ENCODE data around the gene PLTP.
A peak's percentile ranks its signal among the peaks of the same experiment; 100 is the strongest.
"Not testable (repeated sequence)": the region's sequence is repeated elsewhere in the genome, so short reads cannot be mapped to it uniquely, and the experiment has no call there.

Gene PLTP

DNA sequence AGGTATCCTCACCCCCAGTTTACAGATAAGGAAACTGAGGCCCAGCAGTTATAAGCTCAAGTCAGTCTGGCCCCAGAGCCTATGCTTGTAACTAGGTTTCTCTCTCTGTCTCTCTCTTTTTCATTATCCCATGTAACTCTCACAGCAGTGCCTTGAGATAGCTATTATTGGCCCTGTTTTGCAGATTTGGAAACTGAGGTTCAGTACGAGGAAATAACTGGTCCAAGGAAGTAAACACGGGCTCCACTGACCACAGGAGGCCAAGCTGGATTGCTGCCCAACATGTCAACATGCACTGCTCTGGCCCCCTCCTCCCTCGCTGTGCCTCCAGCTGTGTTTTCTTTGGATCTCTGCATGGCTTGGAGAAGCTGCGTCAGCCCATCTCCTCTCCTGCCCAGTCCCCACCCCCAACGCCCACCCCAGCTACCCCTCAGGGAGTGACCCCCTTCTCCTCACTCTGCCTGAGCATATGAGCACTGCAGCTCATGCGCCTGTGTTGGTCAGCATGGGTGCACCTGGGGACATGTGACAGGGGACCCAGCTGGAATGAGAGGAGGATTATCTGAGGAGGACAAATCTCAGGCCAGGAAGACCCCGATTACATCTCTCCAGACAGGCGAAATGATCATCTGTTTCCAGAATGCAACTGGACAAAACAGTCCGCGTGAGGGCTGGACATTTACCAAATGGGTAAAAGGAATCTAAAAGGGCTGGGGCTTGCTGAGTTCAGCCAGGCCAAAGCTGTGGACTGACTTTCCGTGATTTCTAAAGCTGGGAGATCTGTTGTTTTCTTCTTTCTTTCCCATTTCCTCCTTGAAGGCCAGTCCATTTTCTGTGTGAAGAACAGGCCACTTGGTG, 7.8 kb upstream of the PLTP start:
- DNase-seq: no peak

DNA sequence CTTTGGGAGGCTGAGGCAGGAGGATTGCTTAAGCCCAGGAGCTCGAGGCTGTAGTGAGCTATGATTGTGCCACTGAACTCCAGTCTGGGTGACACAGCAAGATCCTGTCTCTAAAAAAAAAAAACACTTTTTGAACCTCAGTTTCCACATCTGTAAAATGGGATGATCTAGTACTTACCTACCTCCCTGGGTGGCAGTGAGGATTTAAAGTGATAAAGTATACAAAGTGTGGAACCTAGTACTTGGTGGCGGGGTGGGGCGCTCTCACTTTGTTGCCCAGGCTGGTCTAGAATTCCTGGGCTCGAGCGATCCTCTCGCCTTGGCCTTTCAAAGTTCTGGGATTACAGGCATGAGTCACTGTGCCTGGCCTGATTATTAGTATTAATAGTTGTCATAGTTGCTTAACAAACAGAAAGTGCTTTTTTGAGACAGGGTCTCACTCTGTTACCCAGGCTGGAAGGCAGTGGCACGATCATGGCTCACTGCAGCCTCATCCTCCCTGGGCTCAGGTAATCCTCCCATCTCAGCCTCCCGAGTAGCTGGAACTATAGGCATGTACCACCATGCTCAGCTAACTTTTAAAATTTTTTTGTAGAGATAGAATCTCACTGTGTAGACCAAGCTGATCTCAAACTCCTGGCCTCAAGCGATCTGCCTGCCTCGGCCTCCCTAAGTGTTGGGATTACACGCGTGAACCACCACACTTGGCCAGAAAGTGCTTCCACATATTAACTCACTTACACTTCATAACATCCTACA, 7.0 kb upstream of the PLTP start:
- no peak for DNase-seq

DNA sequence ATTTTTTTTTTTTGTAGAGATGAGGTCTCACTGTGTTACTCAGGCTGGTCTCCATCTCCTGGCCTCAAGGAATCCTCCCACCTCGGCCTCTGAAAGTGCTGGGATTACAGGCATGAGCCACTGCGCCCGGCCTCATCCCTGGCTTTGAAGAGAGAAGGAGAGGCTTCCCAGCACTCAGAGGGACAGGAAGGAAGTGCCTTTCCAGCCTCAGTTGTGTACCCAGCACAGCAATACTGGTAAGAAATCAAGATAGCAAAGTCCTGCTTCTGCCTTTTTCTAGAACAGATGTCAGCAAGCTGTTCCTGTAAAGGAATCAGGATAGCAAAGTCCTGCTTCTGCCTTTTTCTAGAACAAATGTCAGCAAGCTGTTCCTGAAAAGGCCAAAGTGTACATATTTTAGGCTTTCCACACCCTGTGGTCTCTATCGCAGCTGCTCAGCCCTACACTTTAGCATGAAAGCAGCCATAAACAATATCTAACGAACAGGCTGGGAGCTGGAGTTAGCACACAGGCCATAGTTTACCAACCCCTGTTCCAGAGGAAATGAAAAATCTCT, 6.3 kb upstream of the PLTP start:
- DNase-seq: no peak

- no peak for DNase-seq
Observed at GRCh38 chr20:45917790-45918141, 5.8 kb upstream of the PLTP start.

GRCh38 chr20:45913116-45913515, 1.2 kb upstream of the PLTP start:
- no peak for DNase-seq

- DNase-seq: no peak
Observed at GRCh38 chr20:45912344-45912682, 358 bp upstream of the PLTP start.

DNA sequence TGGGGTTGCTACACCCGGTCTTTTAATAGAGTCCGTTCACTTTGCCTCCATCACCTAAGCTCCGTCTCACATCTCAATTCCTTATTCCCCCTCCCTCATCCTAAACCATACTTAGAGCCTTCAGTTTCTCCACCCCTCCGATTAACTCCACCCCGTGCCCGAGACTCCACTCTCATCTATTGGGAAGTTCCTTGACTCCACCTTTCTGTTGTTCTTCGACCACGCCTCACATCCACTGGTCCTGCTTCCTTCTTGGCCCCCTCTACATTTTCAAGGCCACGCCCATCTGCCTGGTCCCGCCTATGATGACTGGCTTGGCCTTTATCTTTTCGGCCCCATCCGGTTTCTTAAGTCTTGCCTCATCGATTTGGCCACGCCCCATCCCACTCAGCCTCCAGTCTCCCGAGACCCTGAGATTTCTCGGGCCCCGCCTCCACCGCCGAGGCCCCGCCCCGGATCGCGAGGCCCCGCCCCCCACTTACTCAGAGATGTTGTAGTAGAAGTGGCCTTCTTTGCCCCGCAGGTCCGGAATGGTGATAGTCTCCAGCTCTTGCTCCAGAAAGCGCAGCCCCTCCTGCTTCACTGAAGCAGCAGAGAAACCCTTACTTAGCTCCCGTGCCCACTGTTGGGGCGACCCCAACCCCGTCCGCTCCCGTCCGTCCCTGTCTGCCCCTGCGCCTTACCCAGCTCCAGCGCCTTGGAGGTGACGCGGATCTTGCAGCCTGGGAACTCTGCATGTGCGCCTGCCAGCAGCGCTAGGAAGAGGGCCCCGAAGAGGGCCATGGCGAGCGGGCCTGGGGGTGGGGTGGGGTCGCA, 1.1 kb downstream of the PLTP start:
- peak; percentile 92 for DNase-seq

DNA sequence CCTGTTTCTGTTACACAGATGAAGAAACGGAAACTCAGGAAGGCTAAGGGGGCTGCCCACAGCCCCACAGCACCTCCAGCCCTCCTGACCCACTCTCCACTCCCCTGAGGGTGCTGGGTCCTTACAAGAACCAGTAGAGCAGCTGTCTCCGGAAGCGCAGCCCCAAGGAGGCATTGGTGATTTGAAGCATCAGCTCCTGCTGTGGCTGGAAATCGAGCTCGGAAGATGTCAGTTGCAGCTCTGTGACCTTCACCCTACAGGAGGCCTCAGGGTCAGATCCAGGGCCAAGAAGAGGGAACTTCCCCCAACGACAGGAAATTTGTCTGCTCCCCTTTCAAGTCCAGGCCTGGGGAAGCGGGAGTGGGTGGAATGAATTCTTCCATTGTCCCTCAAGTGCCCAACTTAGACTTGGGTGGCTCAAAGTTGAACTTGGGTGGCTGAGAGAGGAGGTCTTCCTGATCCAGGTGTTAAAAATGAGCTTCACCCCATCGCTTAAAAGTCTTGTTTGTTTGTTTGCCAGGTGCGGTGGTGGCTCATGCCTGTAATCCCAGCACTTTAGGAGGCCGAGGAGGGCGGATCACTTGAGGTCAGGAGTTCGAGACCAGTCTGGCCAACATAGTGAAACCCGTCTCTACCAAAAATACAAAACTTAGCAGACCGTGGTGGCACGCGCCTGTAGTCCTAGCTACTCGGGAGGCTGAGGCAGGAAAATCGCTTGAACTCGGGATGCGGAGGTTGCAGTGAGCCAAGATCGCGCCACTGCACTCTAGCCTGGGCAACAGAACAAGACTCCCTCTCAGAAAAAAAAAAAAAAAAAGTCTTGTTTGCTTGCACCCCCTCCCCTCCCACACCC, 1.9 kb downstream of the PLTP start:
- no peak for DNase-seq

DNA sequence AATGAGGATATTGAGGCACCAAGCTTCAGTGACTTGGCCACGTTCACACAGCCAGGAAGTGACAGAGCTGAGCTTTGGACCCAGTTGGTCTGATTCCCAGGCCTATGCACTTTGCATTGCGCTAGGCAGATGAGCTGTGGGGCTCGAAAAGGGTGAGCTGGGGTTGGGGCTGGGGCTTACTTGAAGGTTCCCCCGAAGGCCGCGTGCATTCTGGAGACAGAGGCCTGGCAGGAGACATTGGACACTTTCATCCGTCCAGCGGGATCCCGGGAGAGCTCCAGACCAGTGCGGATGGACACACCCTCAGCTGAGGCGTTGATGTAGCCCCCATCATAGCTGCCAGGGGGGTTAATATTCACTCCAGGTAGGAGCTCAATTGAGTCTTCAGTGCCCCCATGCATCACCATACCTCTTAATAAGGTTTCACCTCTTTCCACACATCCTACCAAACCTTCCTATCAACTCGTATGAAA, 2.6 kb downstream of the PLTP start:
- DNase-seq: no peak

DNA sequence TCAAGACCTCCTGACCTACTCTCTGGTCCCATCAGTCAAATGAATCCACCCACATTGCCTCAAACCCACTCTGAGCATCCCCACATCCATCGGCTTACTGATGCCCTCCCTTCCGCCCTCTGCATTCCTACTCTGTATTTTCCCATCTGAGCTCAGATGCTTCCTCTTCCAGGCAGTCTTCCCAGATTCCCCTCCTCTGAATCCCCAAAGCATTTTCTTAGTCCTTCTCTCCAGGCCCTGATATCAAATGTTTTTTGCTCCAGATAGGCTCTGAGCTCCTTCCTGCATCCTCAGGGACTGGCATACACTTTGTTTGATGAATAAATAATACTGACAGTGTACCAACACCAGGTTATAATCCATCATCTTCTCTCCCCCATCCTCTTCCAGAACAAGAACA, 3.9 kb downstream of the PLTP start:
- DNase-seq: no peak

DNA sequence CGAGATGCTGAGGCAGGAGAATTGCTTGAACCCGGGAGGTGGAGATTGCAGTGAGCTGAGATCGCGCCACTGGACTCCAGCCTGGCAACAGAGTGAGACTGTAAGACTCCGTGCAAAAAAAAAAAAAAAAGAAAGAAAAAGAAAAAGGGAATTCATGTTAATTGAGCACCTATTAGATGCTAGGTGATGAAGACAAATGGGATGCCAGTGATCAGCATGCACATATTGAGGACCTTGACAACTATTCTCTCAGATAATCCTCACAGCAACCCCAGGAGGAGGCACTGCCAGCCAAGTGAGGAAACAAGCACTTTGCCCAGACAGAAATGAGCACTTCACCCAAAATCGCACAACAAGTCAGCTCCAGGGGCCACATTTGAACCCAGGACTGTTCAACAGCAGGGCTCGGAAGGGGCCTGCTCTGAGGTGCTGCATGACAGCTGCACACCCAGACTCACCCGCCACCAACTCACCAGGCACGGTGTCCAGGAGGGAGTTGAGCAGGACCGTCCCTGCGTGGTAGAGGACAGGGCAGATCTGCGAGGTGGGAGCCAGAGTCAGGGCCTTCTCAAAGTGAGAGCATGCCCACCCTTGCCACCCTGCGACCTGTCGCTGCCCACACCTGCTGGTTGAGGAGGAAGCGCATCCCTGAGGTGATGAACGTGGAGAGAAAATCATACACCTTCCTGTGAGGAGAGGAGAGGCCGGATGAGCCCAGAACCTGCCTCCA, 4.6 kb downstream of the PLTP start:
- no peak for DNase-seq

GRCh38 chr20:45905505-45906079, 6.4 kb downstream of the PLTP start:
- no peak for DNase-seq

DNA sequence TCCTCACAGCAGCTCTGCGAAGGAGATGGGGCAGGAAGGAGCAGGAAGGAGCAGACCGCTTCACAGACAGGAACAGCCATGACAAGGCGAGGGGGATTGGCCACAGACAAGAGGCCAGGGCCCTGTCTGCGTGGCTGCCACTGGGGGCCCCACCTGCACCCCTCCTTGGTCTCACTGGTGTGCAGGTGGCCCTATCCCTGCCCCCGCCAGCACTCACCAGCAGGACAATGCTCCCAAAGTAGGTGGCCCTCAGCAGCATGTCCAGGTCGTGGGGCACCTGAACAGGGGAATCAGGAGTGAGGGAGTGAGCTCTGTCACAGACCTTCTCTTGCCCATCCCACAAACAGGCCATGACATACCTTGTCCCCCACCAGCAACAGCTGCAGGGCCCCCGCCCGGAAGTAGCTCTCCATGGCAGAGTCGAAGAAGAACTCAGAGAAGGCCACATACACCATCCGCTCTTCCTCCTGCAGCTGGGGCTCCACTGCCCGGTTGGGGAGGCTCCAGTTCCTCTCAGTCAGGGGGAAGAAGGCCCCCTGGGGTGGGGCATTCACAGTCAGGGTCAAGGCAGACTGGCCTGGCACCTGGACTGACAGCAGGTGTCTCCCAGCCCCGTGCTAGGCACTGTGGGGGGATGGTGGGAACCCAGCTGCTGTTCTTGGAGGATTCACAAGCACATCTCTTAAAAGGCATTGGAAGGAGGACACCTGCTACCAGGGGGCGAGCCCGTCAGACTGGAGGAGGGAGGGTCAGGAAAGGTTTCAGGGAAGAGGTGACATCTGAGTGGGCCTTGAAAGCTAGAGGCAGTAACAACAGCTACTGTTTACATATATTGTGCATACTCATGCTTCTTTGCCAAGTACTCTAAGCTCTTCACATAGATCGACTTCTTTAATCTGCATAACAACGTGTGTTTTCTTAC, 7.1 kb downstream of the PLTP start:
- no peak for DNase-seq

GRCh38 chr20:45902199-45902701, 9.7 kb downstream of the PLTP start:
- no peak for DNase-seq

GRCh38 chr20:45901332-45901731, 10.6 kb downstream of the PLTP start:
- not testable (repeated sequence) for DNase-seq

DNA sequence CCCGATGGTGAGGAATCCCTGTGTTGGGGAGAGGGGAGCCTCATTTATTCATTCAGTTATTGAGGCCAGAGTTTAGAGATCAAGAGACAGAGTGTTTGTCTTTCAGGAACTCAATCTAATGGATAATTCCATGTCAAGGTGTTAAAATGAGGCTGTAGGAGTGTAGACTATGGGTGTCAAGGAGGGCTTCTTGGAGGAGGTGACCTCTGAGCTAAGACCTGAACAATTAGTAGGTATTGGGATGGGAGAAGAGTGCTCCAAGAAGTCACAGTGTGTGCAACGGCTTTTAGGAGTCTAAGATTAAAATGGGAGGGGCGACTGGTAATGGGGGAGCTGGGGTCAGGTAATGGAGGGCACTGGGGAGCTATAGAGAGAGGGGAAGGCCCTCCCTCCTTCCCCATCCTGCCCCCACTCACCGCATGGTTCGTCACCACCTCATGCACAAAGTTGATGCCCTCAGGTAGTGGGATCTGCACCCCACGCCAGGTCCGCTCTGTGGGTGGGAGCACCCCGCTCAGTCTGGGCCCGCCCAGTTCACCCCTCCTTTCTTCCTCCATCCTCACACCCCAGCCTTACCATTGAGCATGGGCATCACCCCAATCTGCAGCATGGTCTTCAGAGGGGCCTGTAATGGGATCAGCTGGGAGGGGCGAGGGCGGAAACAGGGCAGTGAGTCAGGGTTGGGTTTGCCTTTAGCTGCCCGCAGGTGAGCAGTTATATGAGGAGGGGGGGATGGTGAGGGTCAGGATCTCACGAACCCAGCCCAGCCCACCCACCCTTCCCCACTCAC, 12.7 kb downstream of the PLTP start:
- no peak for DNase-seq

DNA sequence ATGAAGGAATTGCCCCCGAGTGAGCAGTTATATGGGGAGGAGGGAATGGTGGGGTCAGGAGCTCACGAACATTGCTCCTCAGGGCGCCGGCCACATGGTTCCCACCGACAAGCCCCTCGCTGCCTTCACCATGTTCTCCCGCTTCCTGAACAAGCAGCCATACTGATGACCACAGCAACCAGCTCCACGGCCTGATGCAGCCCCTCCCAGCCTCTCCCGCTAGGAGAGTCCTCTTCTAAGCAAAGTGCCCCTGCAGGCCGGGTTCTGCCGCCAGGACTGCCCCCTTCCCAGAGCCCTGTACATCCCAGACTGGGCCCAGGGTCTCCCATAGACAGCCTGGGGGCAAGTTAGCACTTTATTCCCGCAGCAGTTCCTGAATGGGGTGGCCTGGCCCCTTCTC, 13.7 kb downstream of the PLTP start:
- DNase-seq: no peak

DNA sequence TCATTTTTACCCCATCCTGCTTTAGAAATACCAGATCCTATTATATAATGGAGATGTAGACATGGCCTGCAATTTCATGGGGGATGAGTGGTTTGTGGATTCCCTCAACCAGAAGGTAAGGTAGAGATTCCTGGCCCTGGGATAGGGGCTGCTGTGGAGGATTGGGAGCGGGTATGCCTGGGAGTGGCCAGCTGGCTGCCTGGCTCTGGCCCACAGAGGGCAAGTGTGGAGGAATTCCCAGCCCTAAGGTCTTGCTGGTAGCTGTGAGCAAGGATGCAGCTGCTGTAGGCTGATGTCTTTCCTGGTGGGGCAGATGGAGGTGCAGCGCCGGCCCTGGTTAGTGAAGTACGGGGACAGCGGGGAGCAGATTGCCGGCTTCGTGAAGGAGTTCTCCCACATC, 14.3 kb downstream of the PLTP start:
- no peak for DNase-seq

- no peak for DNase-seq
Observed at GRCh38 chr20:45897289-45897688, 14.7 kb downstream of the PLTP start.
